HG02759 (cell line): Measurements from ENCODE around the gene VSIG10.
A peak's percentile ranks its signal among the peaks of the same experiment; 100 is the strongest.
"Not testable (repeated sequence)": the region's sequence is repeated elsewhere in the genome, so short reads cannot be mapped to it uniquely, and the experiment has no call there.

Source experiments
- ATAC-seq: cut with Tn5 transposase; IDR thresholded peaks from one replicate; pipeline ENCODE4 v1.9.1; 2021; ENCODE audit warnings: mild to moderate bottlenecking, moderate library complexity; ENCODE audit not compliant: unreplicated experiment

Gene VSIG10

DNA sequence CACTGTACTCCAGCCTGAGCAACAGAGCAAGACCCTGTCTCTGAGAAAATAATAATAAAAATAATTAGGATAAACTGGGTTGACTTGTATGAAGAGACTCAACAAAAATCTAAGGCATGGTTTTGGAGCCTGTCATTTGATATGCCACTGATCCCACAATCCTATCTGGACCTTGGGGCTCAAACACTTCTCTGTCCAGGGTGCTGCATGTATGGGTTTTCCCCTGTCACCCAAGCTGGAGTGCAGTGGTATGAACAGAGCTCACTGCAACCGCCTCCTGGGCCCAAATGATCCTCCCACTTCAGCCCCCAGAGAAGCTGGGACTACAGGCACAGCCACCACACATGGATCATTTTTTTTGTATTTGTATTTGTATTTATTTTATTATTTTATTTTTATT is 5.3 kb upstream of the VSIG10 start:
- no peak for ATAC-seq

DNA sequence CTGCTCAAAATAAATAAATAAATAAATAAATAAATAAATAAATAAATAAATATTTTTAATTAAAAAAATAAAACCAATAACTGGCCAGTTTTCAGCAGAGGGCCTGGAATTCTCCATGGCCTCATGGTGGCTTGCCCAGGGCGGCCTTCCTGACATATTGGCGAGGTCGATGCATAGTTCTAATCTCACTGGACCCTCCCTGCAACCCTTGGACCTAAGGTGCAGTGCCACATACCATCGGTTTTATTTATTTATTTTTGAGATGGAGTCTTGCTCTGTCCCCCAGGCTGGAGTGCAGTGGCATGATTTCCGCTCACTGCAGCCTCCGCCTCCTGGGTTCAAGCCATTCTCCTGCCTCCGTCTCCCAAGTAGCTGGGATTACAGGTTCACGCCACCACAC is 3.9 kb upstream of the VSIG10 start:
- no peak for ATAC-seq

DNA sequence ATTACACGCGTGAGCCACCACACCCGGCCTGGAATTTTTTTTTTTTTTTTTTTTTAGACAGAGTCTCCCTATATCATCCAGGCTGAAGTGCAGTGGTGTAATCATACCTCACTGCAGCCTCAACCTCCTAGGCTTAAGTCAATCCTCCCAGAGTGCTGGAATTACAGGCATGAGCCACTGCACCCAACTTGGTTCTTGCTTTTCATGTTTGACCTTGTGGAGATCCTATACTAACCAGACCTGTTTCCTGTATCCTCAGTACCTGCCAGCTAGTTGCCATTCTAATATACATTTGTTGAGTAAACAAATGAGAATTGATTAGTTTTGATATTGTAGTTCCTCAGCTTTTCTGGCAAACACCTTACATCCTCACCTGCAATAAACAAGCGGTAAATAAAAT is 3.2 kb upstream of the VSIG10 start:
- no peak for ATAC-seq

DNA sequence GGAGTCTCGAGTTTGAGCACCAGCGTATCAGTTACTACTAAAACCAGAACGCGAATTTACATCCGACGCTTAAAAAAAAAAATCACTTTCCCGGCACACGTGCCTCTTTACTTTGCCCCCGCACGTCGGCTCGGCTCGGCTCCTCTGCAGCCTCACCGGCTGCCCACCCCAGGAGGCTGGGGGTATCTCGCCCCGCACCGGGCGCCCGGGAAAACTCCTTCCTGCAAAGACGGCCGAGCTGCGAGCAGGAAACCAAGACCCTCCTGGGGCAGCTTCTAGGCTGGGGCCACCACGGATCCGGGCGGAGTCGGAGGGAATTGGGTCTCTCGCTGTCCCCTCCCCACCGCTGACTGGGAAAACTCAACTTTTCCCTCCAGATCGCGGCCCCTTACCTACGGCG is 610 bp downstream of the VSIG10 start:
- peak; percentile 23 for ATAC-seq

DNA sequence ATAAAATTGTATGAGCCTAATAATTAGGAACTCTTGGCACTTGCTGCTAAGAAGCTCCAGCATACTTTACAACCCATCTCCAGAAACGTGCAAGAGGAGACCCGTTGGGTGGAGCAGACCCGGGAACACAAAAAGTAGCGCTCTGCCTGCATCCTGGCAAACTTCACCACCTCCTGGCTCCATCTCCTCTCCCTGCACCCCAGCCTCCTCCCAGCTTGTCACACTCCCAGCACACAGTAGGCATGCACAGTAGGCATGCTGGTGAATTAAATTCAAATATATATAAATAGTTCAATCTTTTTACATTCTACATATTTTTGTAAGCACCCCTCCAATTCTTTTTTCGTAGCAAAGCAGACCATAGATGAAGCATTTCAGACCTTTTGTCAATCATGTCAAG is 1.2 kb downstream of the VSIG10 start:
- no peak for ATAC-seq

DNA sequence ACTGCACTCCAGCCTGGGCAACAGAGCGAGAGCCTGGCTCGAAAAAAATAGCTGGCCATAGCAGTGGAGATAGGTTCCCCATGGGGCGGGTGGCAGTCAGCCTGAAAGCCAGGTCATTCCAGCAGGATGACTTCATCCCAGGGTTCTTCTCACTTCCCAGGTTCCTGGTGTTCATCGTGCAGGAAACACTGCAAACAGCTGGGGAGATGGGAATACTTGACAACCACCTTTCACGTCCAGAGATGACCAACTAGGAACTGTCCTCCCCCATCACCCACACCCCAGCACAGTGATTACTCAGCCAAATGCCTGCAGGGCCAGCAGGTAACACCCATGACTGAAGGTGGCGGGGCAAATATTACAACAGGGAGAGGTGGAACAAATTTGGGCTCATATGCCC is 1.7 kb downstream of the VSIG10 start:
- no peak for ATAC-seq

DNA sequence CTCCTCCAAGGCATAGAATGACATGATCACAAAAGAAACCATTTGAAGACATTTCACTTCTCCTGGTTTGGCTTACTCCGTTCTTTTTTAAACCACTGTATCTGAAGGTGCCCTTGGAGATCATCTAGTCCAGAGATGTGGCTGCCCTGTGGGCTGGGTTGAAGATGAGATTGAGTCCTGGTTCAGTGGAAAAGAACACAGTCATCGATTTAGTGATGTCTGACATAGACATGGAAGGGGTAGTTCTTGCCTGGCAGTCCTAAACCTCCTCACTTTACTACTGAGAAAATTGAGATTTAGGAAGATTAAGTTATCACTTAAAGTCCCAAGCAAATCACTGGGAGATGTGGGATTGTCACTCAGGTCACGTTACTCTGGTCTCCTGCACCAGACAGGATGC is 2.8 kb downstream of the VSIG10 start:
- ATAC-seq = no peak

DNA sequence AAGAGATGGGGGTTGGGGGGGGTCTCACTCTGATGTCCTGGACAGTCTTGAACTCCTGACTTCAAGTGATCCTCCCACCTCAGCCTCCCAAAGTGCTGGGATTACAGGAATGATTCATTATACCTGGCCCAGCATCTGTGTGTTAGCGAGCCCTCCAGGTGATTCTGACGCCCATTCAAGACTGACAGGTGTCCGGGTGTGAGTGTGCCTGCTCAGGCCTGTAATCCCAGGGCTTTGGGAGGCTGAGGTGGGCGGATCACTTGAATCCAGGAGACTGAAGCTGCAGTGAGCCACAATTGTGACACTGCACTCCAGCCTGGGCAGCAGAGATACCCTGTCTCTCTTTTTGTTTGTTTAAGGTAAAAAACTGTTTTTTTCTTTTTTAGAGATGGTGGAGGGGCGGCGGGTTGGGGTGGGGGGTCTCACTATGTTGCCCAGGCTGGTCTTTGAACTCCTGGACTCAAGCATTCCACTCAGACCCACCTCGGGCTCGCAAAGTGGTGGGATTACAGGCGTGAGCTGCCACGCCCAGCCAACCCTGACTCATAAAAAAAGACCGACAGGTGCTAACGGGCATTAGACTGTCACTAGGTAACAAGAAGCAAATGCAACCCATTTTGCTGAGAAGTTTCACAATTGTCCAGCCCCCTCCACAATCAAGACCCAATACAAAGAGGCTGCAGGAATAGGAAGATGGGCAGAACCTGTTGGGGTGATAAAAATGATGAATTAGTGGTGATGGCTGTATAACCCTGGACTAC is 4.7 kb downstream of the VSIG10 start:
- ATAC-seq = no peak

DNA sequence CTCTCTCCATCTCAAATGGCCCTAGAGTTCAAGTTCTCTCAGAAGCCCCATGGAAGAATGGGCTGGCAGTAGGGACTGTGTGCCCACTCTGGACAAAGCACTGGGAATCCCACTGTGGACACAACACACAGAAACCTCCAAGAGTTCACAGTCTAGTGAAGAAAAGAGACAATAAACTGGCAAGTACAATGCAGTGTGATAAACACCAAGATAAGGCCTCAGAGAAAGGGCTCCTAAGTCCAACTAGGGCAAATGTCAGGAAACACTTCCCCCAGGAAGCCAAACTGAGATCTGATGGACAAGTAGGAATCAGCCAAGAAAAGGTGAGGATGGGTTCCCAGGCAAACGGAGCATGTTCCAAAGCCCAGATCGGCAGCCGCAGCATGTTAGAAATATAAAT is 5.4 kb downstream of the VSIG10 start:
- ATAC-seq = no peak

DNA sequence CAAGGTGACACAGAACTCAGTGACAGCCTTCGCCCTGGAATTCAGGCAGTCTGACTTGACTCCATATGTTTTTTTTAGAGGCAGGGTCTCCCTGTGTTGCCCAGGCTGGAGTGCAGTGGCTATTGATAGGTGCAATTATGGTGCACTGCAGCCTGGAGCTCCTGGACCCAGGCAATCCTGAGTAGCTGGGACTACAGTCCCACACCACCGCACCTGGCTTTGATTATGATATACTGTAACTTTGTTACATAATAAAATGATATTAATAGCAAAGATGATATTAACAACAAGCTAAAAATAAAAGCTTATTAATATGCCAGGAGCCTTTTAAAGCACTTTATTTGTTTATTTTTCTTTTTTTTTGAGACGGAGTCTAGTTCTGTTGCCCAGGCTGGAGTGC is 9.8 kb downstream of the VSIG10 start:
- ATAC-seq = no peak

DNA sequence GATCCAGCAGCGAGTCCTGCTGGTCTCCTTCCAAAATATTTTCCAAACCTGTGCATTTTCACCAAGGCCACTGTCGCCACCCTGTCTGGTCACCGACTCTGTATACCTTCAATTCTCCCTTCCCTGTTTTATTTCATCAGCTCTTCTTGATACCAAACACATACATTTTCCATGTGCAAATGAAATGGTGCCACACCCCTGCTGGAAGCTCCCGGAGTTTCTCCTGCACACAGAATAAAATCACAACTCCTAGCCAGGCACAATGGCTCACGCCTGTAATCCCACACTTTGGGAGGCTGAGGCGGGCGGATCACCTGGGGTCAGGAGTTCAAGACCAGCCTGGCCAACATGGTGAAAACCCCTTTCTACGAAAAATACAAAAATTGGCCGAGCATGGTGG is 14.0 kb downstream of the VSIG10 start:
- ATAC-seq = no peak

DNA sequence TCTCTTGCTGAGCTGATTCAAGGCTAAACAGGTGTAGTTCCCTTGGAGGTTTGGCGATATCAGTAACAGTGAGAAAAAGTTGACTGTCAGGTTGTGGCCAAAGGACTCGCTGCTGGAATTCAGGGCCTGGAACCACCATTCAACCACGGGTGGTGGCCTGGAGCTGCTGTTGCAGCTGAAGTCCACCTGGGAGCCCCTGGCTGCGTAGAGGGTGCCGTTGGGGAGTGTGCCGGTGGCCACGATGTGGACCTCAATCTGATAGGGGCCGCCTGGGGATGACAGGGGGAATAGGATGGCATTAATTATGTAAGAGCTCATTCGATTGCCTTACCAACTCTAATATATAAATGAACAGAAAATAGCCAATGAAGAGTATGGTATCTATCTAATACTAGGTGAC is 21.6 kb downstream of the VSIG10 start:
- no peak for ATAC-seq

DNA sequence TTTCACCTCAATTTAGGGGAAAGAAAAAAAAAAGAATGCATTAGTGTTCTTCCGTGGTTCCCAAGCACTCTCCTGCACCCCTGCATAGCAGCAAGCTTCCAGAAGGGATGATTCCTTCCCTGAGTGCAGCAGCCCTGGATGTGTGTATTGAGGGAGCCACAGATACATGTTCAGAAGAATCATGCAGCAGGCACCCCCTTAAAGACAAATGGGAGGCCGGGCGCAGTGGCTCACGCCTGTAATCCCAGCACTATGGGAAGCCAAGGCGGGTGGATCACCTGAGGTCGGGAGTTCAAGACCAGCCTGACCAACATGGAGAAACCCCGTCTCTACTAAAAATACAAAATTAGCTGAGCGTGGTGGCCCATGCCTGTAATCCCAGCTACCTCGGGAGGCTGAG is 22.3 kb downstream of the VSIG10 start:
- ATAC-seq = not testable (repeated sequence)

DNA sequence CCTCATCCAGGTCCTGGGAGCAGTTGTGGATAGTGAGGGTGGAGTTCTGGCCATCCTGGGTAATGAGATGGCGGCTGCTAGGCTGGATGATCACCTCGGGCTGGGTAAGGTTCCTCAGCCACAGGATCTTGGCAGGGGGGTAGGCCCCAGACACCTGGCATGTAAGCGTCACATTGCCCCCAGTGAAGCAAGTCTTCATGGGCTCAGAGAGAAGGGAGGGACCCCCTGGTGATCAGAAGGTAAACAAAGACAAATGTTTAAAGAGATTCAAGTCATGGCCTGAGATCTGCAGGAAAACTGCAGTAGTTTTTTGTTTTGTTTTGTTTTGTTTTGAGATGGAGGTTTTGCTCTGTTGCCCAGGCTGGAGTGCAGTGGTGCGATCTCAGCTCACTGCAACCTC is 30.0 kb downstream of the VSIG10 start:
- ATAC-seq = no peak

DNA sequence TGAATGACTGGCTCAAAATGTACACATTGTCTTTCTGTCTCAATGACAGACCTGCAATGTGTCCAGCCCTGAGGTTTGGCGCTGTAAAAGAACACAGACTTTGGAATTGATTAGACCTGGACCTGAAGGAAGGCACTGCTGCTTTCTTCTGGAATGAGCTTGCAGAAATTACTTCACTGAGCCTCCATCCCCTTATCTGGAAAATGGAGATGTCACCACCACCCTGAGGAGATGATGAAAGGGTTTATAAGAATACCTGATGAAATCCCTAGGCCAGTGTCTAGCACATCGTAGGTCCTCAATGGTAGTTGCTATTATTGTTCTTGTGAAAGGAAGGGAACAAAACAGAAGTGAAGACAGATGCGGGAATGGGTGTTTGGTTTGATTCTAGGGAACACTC is 33.2 kb downstream of the VSIG10 start:
- no peak for ATAC-seq

DNA sequence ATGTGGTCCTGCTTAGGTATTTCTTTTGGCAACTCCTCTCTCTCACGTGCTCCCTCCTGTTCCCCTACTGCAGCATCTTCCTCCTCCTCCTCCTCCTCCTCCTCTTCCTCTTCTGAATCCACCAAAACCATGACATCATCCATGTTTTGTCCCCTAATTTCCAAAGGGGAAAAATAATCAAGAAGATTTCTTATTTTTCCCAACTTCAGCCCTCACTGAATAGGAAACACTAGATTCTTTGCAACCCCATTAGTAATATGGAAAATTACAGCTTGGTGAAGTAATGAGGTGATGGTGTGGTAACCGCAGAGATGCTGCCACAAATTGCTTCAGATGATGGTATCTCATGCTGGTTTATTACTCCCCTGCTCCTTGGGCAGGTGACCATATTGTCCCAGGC is 35.4 kb downstream of the VSIG10 start:
- no peak for ATAC-seq

DNA sequence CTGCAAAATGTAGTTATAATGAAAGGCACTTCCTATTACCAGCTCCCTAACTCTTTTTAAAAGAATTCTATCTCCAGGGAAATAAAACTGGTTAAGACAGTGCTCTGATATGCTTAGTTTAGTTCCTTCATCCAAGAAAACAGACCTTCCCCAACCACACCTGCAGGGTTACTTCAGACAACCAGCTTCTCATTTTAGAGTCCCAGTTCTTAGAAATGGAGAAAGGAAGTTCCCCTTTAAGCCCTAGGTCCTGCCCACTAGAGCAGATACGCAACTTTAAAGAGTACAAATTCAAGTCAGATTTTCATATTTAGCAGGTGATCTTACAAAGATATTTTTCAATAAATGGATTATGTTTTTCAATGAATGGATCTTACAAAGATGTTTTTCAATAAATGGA is 38.4 kb downstream of the VSIG10 start:
- ATAC-seq = no peak

DNA sequence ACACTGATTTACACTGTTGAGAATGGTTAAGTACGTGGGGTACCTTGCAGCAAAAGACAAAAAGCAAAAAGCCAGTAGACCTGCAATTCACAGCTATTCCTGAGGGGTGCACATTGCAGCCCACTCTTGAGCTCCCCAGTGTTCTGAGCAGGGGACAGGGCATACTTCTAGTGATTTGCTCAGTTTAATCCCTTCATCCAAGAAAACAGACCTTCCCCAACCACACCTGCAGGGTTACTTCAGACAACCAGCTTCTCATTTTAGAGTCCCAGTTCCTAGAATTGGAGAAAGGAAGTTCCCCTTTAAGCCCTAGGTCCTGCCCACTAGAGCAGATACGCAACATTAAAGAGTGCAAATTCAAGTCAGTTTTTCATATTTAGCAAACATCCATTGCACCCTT is 39.2 kb downstream of the VSIG10 start:
- no peak for ATAC-seq

DNA sequence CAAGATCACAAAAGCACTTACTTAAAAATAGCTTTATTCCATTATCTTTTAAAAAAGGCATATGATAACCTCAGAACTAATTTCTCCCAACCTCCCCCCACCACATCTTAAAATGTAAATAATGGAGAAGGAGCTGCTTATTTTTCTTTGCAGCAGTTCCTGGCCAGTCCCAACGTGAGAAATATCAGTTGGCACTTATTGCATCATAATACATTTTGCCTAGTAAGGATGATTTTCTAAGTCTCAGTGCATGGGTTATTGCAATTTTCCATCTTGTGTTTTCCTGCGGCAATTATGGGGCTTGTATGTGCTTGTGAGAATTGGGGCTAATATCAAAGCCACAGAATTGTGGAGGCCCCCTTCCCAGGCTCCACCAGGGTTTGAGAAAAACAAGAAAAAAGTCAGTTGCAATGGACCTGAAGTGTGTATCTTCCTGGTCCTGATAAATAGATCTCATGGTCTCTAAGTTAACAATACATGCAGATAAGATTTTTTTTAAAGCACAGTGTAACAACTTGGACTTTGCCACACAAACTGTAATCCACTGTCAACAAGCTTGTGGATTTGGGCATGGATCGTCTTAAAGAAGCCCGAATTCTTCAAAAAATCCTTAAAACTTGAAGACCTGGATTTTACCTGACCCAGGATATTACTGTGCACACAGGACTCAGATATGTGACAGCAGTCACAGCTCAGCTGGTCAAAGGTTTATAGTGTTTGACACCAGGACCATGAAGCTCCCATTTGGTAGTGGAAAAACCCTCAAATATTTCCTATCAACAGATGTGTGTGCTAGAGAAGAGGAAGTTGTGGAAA is 40.0 kb downstream of the VSIG10 start:
- no peak for ATAC-seq

DNA sequence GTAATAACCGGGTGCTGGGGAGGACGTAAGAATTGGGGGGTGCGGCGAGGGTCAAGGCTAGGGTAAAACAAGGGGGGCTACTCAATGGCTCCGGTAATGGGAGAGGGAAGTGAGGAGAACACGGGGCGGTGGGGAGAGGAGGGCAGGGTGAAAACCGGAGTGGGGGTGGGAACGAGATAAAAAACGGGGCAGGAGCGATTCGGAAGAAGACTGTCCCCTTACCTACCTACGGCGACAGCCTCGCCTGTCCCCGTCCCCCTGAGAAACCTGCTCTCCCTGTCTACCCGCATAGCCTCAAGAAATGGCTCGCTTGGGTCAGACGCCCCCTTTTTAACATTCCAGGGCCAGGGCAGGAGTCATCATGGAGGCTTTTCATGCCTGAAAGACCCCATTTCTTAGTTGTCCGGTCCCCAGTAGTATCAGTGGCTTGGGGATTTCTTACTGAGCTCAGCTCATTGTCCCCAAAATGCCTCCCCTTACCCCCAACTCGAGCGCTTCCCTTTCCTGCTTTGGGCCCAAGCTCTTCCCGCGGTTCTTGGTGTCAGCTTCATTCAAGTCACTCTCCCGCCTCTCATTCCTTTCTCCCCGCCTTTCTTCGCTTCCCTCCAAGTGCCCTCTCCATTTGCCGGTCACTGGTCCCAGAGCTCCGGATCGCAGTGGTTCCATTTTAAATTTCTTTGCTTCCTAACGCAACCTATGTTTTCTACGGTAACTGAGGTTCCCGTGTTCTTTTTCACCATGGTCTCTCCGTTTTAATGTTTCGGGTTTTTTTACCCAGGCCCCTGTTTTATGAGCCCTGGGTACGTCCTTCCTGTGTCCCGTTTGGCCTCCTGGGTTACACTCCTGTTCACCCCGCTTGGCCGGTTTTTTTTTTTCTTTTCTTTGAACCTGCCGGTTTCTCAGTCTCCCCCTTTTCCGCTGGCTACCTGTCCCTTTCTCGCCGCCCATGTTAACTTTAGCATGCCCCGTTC is 41.7 kb downstream of the VSIG10 start:
- no peak for ATAC-seq
